Sigmoid colon (tissue), 7 donors: ENCODE results near the gene C5AR2. TPM values are rescaled to one million over a fixed set of nuclear protein-coding genes. Genes with fewer than 3 reads are reported as not detected.
"Not testable (repeated sequence)": the region's sequence is repeated elsewhere in the genome, so short reads cannot be mapped to it uniquely, and the experiment has no call there.

Source experiments
- DNase-seq: peaks from one replicate; pipeline ENCODE4 v3.0.0-alpha.2; 2019
- H3K27ac ChIP-seq, 4 donors: fragments of 200-600 bp; sonication (generic); one replicate each; pipeline ENCODE4 v1.5.1; 2016 to 2019; ENCODE audit warnings: mild to moderate bottlenecking in 1 of 4
- H3K27me3 ChIP-seq, 3 donors: fragments of 200-600 bp; sonication (generic); one replicate each; pipeline ENCODE4 v1.5.1; 2019; ENCODE audit warnings: mild to moderate bottlenecking in 1 of 3
- H3K36me3 ChIP-seq, 4 donors: fragments of 200-600 bp; sonication (generic); one replicate each; pipeline ENCODE4 v1.5.1; 2016 to 2019
- H3K4me1 ChIP-seq, 4 donors: fragments of 200-600 bp; sonication (generic); one replicate each; pipeline ENCODE4 v1.5.1; 2017 to 2019
- H3K4me3 ChIP-seq, 4 donors: fragments of 200-600 bp; sonication (generic); one replicate each; pipeline ENCODE4 v1.5.1; 2017 to 2019; ENCODE audit warnings: mild to moderate bottlenecking in 2 of 4, moderate library complexity in 1 of 4
- H3K9me3 ChIP-seq, 4 donors: fragments of 200-600 bp in 3 of 4; sonication (generic) in 3 of 4; one replicate each; pipeline versions ENCODE4 v1.5.1 to v1.6.1; 2013 to 2019
- CTCF ChIP-seq, 4 experiments: fragments of 450-650 bp in 3 of 4; fragments of 200-600 bp in 1 of 4; IDR thresholded peaks; one replicate each; pipeline ENCODE4 v1.5.1; 2016 to 2019; ENCODE audit warnings: antibody characterized with exemption in 4 of 4, mild to moderate bottlenecking in 3 of 4, moderate library complexity in 2 of 4
- EP300 ChIP-seq, 4 donors: sonication (generic); formaldehyde crosslinking; IDR thresholded peaks; one replicate each; pipeline ENCODE4 v1.6.1; 2017; ENCODE audit warnings: antibody characterized with exemption in 4 of 4
- POLR2A ChIP-seq, 2 donors: fragments of 450-650 bp; IDR thresholded peaks; one replicate each; pipeline ENCODE4 v1.6.1; 2016; ENCODE audit warnings: antibody characterized with exemption in 2 of 2, mild to moderate bottlenecking in 2 of 2, moderate library complexity in 2 of 2
- POLR2AphosphoS5 ChIP-seq, 4 donors: sonication (generic); formaldehyde crosslinking; IDR thresholded peaks; one replicate each; pipeline ENCODE4 v1.6.1; 2017; ENCODE audit warnings: antibody characterized with exemption in 4 of 4
- WGBS, 2 donors: extraction: QIAGEN DNeasy Blood & Tissue Kit; methylation state at CpG; one replicate each; pipeline ENCODE4 v1.1.7; 2013; 5-methylcytosine and 5-hydroxymethylcytosine counted together
- intact Hi-C: fragments of 100-400 bp; cut with DNase I; formaldehyde crosslinking; loops from one replicate; pipeline ENCODE4 v1.15.1; 2023
- polyA plus RNA-seq, 3 donors: library from polyadenylated mRNA; stranded (reverse); fragments of 200-250 nt; gene quantifications; one replicate each; pipeline ENCODE4 v1.2.3, GENCODE V29; 2013
- total RNA-seq, 4 donors: library from RNA; depleted of rRNA; stranded (reverse); fragments of >200 nt; gene quantifications; one replicate each; pipeline ENCODE4 v1.1.0, GENCODE V29; 2016
- donor health status: healthy with polysubstance abuse.
- donor health status: Bipolar disorder and iron deficiency.
- donor health status: healthy.

C5AR2 gene
- total and polyA plus RNA-seq, 7 donors, result 0.60 to 2.7 (median 1.4) TPM

DNA sequence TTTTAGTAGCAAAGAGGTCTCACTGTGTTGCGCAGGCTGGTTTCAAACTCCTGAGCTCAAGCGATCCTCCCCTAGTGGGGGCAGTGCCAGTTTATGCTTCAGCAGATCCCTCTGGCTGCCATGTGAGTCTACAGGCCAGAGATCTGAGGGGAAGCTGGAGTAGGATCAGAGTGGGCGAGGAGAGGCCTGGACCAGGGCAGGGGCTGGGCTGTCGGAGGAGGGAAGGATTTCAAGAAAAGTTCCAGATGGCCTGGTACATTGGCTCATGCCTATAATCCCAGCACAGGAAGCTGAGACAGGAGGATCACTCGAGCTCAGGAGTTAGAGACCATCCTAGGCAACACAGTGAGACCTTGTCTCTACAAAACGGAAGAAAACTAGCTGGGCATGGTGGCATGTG is 27.0 kb downstream of the C5AR2 start:
- Histone ChIP-seq H3K4me1 (no peaks in the 10 kb centered on the region), H3K27me3 (no peaks in the 10 kb centered on the region), H3K27ac (no peak overlapping the region), H3K4me3 (no peak overlapping the region), H3K9me3 (no peaks in the 10 kb centered on the region), H3K36me3 (peaks cover 51 to 100% (median 85%) of the 10 kb centered on the region in 4 donors)
- intact Hi-C loops, result no loop called here
- TF ChIP-seq CTCF (IDR thresholded peaks at IDR 0.05) (no peak), EP300 (IDR thresholded peaks at IDR 0.05) (no peak), POLR2A (IDR thresholded peaks at IDR 0.05) (no peak), POLR2AphosphoS5 (IDR thresholded peaks at IDR 0.05) (no peak)
- no peak for DNase-seq
- WGBS, 2 donors, result 85 to 91% methylated on average over 6 of the region's 6 CpGs

GRCh38 chr19:47362321-47362720 is 30.3 kb downstream of the C5AR2 start:
- Histone ChIP-seq H3K36me3 (peaks cover 31 to 100% (median 72%) of the 10 kb centered on the region in 4 donors), H3K9me3 (no peaks in the 10 kb centered on the region), H3K27ac (no peak overlapping the region), H3K27me3 (no peaks in the 10 kb centered on the region), H3K4me1 (no peaks in the 10 kb centered on the region), H3K4me3 (no peak overlapping the region)
- 94 to 97% methylated on average over 21 of the region's 21 CpGs for WGBS, 2 donors
- TF ChIP-seq CTCF (IDR thresholded peaks at IDR 0.05) (no peak), POLR2AphosphoS5 (IDR thresholded peaks at IDR 0.05) (no peak), POLR2A (IDR thresholded peaks at IDR 0.05) (no peak), EP300 (IDR thresholded peaks at IDR 0.05) (no peak)
- intact Hi-C loops, result no loop called here
- DNase-seq, result no peak

DNA sequence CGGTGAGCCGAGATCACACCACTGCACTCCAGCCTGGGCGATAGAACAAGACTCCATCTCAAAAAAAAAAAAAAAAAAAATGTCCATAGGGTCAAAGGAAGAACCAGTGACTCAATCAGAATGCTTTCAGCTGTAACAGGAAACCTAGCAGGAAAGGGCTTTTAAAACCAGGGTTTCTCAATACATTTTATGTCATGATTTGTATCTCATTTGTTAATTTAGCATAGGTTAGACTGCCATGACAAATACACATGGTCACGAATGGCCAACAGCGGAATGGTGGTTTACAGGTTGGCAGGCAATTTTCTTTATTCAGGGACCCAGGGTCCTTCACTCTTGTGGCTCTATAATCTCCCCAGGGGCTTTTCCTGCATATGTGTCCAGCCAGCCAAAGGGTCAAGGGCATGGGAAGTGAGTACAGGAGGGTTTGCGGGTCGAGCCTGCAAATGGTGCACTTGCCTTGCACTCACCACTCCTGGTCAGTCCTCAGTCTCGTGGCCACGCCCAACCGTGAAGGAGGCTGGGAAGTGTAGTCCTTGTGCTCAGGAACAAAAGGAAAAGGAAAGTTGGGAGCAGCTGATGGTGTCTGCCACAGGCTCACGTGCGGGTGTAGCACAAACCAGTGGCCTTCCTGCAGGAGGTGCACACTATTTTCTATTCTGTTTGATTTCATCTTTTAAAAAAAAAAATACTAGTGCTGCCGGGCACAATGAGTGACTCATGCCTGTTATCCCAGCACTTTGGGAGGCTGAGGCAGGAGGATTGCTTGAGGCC is 32.0 kb downstream of the C5AR2 start:
- no peak overlapping the region for H3K27ac ChIP-seq

DNA sequence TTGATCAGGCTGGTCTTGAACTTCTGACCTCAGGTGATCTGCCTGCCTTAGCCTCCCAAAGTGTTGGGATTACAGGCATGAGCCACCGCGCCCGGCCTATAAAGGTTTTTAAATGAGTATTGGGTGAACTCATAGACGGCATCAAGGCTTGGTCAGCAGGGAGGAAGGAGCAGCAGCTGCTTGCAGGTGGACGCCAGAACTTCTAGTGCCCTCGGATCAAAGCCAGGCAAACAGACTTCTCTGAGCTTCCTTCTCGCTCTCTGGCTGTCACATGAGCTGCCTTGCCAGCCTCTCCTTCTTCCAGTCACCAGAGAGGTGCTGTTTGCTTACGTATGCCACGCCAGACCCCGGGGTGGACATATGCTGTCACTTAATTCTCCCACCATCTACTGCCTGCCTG is 33.5 kb downstream of the C5AR2 start:
- H3K27me3 ChIP-seq, intact Hi-C loops, DNase-seq, H3K9me3 ChIP-seq, H3K4me1 ChIP-seq, H3K27ac ChIP-seq, H3K4me3 ChIP-seq: not testable (repeated sequence)
- WGBS, 2 donors, result 87 to 93% methylated on average over 10 of the region's 10 CpGs
- H3K36me3 ChIP-seq, result peaks cover 16 to 94% (median 48%) of the 10 kb centered on the region in 4 donors

More for the DNA sequence above, 32.0 kb downstream of the C5AR2 start:
- no peaks in the 10 kb centered on the region for H3K27me3 ChIP-seq
- no peaks in the 10 kb centered on the region for H3K9me3 ChIP-seq
- peaks cover 22 to 94% (median 56%) of the 10 kb centered on the region in 4 donors for H3K36me3 ChIP-seq
- H3K4me3 ChIP-seq, result no peak overlapping the region
- DNase-seq, result no peak
- H3K4me1 ChIP-seq, result no peaks in the 10 kb centered on the region
- WGBS, 2 donors, result 85 to 89% methylated on average over 13 of the region's 13 CpGs
- TF ChIP-seq POLR2A (IDR thresholded peaks at IDR 0.05) (no peak), CTCF (IDR thresholded peaks at IDR 0.05) (no peak), POLR2AphosphoS5 (IDR thresholded peaks at IDR 0.05) (no peak), EP300 (IDR thresholded peaks at IDR 0.05) (no peak)
- intact Hi-C loops, result no loop called here

DNA sequence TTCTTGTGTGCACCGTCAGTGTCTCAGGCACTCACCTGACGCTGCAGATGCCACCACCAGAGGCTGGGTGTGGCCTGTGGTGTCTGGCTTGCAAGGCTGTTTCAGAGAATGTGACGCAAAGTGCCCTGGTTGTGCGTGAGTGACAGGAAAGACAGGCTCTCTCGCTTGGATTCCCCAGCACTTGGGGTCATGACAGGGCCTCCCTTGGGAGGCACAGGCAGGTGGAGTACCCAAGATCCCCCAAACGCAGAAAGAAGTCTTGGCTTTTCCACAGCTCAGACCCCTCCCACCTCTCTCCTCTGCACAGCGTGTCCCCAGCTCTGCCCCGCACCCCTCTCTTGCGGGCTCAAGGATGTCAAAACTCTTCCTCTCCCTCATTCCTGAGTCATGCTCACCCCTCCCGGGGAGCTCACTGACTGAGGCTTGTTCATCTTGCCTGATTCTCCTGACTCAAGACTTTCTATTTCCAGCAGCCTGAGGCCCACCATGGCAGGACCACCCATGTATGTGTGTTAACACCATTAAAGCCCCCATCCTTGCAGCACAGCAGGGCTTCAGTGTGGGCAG is 38.2 kb downstream of the C5AR2 start:
- Histone ChIP-seq H3K27ac (no peak overlapping the region), H3K9me3 (no peaks in the 10 kb centered on the region), H3K27me3 (no peaks in the 10 kb centered on the region), H3K4me1 (no peaks in the 10 kb centered on the region), H3K4me3 (no peak overlapping the region), H3K36me3 (peaks cover 27 to 94% (median 47%) of the 10 kb centered on the region in 4 donors)
- TF ChIP-seq CTCF (IDR thresholded peaks at IDR 0.05) (no peak), POLR2AphosphoS5 (IDR thresholded peaks at IDR 0.05) (no peak), POLR2A (IDR thresholded peaks at IDR 0.05) (no peak), EP300 (IDR thresholded peaks at IDR 0.05) (no peak)
- DNase-seq, result no peak
- 74 to 85% methylated on average over 10 of the region's 10 CpGs for WGBS, 2 donors
- intact Hi-C loops, result no loop called here
